HL-60 (cell line): ENCODE results near the gene FREM1.

Experiments used
- DNase-seq, 2 experiments: peaks; one replicate each; pipeline ENCODE4 v3.0.0-alpha.2; 2010 to 2020; ENCODE audit warnings: low read depth in 1 of 2, low spot score in 1 of 2
- H3K27ac ChIP-seq: fragments of 250-450 bp; sonication (Bioruptor Pico); replicated peaks from 2 replicates; pipeline ENCODE4 v1.5.1; 2020; ENCODE audit warnings: mild to moderate bottlenecking, moderate library complexity
- H3K27me3 ChIP-seq: fragments of 250-450 bp; sonication (Bioruptor Pico); 2 replicates; pipeline ENCODE4 v1.5.1; 2021; ENCODE audit warnings: mild to moderate bottlenecking, moderate library complexity; ENCODE audit not compliant: insufficient read depth, poor library complexity, severe bottlenecking
- H3K4me3 ChIP-seq: replicated peaks from 2 replicates; pipeline ENCODE4 v1.5.1; 2011; ENCODE audit warnings: mild to moderate bottlenecking, control low read depth, low read length; ENCODE audit not compliant: insufficient read depth
- CTCF ChIP-seq: IDR thresholded peaks from one replicate; pipeline ENCODE4 v1.5.1; 2011; ENCODE audit warnings: low read length, control low read depth, inconsistent platforms; ENCODE audit not compliant: insufficient read depth
- GABPA ChIP-seq: IDR thresholded peaks from 2 replicates; pipeline ENCODE4 v1.6.1; 2012; ENCODE audit warnings: low read depth
- POLR2AphosphoS5 ChIP-seq: IDR thresholded peaks from 2 replicates; pipeline ENCODE4 v1.6.1; 2012; ENCODE audit warnings: low read depth
- REST ChIP-seq: IDR thresholded peaks from 2 replicates; pipeline ENCODE4 v1.6.1; 2012; ENCODE audit warnings: low read depth; ENCODE audit not compliant: insufficient replicate concordance
- SPI1 ChIP-seq: IDR thresholded peaks from 2 replicates; pipeline ENCODE4 v1.6.1; 2012; ENCODE audit warnings: low read depth, mild to moderate bottlenecking, borderline replicate concordance

FREM1 gene

GRCh38 chr9:14780251-14780650, 130.0 kb downstream of the FREM1 start:
- DNase-seq, result no peak
- H3K27me3 ChIP-seq, result no peaks in the 10 kb centered on the region
- no peak overlapping the region for H3K27ac ChIP-seq
- H3K4me3 ChIP-seq, result no peak overlapping the region
- TF ChIP-seq REST (no peak), SPI1 (no peak), GABPA (no peak), CTCF (no peak), POLR2AphosphoS5 (no peak)

GRCh38 chr9:14779566-14780022, 130.6 kb downstream of the FREM1 start:
- no peak for DNase-seq
- no peak overlapping the region for H3K4me3 ChIP-seq
- H3K27me3 ChIP-seq, result no peaks in the 10 kb centered on the region
- TF ChIP-seq POLR2AphosphoS5, result no peak
- no peak for TF ChIP-seq CTCF
- no peak for TF ChIP-seq SPI1
- no peak for TF ChIP-seq GABPA
- TF ChIP-seq REST, result no peak
- H3K27ac ChIP-seq, result no peak overlapping the region

- no peak for DNase-seq
- no peak overlapping the region for H3K4me3 ChIP-seq
- TF ChIP-seq CTCF, result no peak
- no peak for TF ChIP-seq SPI1
- TF ChIP-seq REST, result no peak
- TF ChIP-seq GABPA, result no peak
- no peak for TF ChIP-seq POLR2AphosphoS5
- no peaks in the 10 kb centered on the region for H3K27me3 ChIP-seq
- no peak overlapping the region for H3K27ac ChIP-seq
These were observed 131.7 kb downstream of the FREM1 start for GRCh38 chr9:14778565-14778964.
